Mucosa of stomach (tissue), 1 donor: ENCODE data around the gene KCNQ2.

Source experiments
- H3K27me3 ChIP-seq: one replicate; pipeline ENCODE4 v1.7.0; 2013; ENCODE audit warnings: mild to moderate bottlenecking, low read length; ENCODE audit not compliant: control insufficient read depth, insufficient read depth
- H3K36me3 ChIP-seq: one replicate; pipeline ENCODE4 v1.7.0; 2013; ENCODE audit warnings: low read length; ENCODE audit not compliant: control insufficient read depth, insufficient read depth
- H3K4me1 ChIP-seq: one replicate; pipeline ENCODE4 v1.7.0; 2013; ENCODE audit warnings: mild to moderate bottlenecking, low read length; ENCODE audit not compliant: control insufficient read depth, insufficient read depth
- H3K4me3 ChIP-seq: one replicate; pipeline ENCODE4 v1.7.0; 2013; ENCODE audit warnings: low read length
- H3K9ac ChIP-seq: one replicate; pipeline ENCODE4 v1.7.0; 2013; ENCODE audit warnings: mild to moderate bottlenecking, low read length, moderate library complexity
- H3K9me3 ChIP-seq: one replicate; pipeline ENCODE4 v1.7.0; 2013; ENCODE audit warnings: mild to moderate bottlenecking, low read length, moderate library complexity; ENCODE audit not compliant: control insufficient read depth
- donor health status: Pancreatic carcinoma.

KCNQ2 gene

GRCh38 chr20:63509088-63509564, 36.7 kb upstream of the KCNQ2 start:
- Histone ChIP-seq H3K4me1 (no peaks in the 10 kb centered on the region), H3K36me3 (no peaks in the 10 kb centered on the region), H3K27me3 (peaks cover 16% of the 10 kb centered on the region), H3K9me3 (no peaks in the 10 kb centered on the region), H3K9ac (no peak overlapping the region), H3K4me3 (no peak overlapping the region)

GRCh38 chr20:63508072-63508768, 35.8 kb upstream of the KCNQ2 start:
- no peaks in the 10 kb centered on the region for H3K9me3 ChIP-seq

GRCh38 chr20:63507083-63507743, 34.8 kb upstream of the KCNQ2 start:
- Histone ChIP-seq H3K4me1 (no peaks in the 10 kb centered on the region), H3K36me3 (no peaks in the 10 kb centered on the region), H3K27me3 (peaks cover 30% of the 10 kb centered on the region), H3K9ac (no peak overlapping the region), H3K4me3 (no peak overlapping the region), H3K9me3 (no peaks in the 10 kb centered on the region)

More at GRCh38 chr20:63508072-63508768, 35.8 kb upstream of the KCNQ2 start:
- Histone ChIP-seq H3K36me3 (no peaks in the 10 kb centered on the region), H3K27me3 (peaks cover 22% of the 10 kb centered on the region), H3K4me1 (no peaks in the 10 kb centered on the region), H3K9ac (no peak overlapping the region), H3K4me3 (no peak overlapping the region)

GRCh38 chr20:63505723-63506122, 33.3 kb upstream of the KCNQ2 start:
- H3K36me3 ChIP-seq: no peaks in the 10 kb centered on the region
- H3K9me3 ChIP-seq: no peaks in the 10 kb centered on the region
- no peaks in the 10 kb centered on the region for H3K4me1 ChIP-seq
- H3K27me3 ChIP-seq: peaks cover 34% of the 10 kb centered on the region
- H3K4me3 ChIP-seq: no peak overlapping the region
- H3K9ac ChIP-seq: no peak overlapping the region

- H3K27me3 ChIP-seq: peaks cover 35% of the 10 kb centered on the region
Observed at GRCh38 chr20:63505281-63505680, 32.8 kb upstream of the KCNQ2 start.

GRCh38 chr20:63504642-63505041, 32.2 kb upstream of the KCNQ2 start:
- H3K4me1 ChIP-seq: no peaks in the 10 kb centered on the region
- H3K27me3 ChIP-seq: peaks cover 42% of the 10 kb centered on the region
- H3K9me3 ChIP-seq: no peaks in the 10 kb centered on the region
- H3K4me3 ChIP-seq: no peak overlapping the region
- no peaks in the 10 kb centered on the region for H3K36me3 ChIP-seq
- no peak overlapping the region for H3K9ac ChIP-seq

More at GRCh38 chr20:63505281-63505680, 32.8 kb upstream of the KCNQ2 start:
- Histone ChIP-seq H3K4me1 (no peaks in the 10 kb centered on the region), H3K36me3 (no peaks in the 10 kb centered on the region), H3K9me3 (no peaks in the 10 kb centered on the region), H3K4me3 (no peak overlapping the region), H3K9ac (no peak overlapping the region)

- Histone ChIP-seq H3K27me3 (peaks cover 42% of the 10 kb centered on the region), H3K4me3 (no peak overlapping the region), H3K9ac (no peak overlapping the region), H3K9me3 (no peaks in the 10 kb centered on the region), H3K4me1 (no peaks in the 10 kb centered on the region), H3K36me3 (no peaks in the 10 kb centered on the region)
Observed at GRCh38 chr20:63503524-63503923, 31.1 kb upstream of the KCNQ2 start.

GRCh38 chr20:63502671-63503172, 30.3 kb upstream of the KCNQ2 start:
- no peak overlapping the region for H3K4me3 ChIP-seq
- H3K36me3 ChIP-seq: no peaks in the 10 kb centered on the region
- H3K27me3 ChIP-seq: peaks cover 48% of the 10 kb centered on the region
- no peak overlapping the region for H3K9ac ChIP-seq
- peaks cover 8% of the 10 kb centered on the region for H3K4me1 ChIP-seq
- no peaks in the 10 kb centered on the region for H3K9me3 ChIP-seq

- no peak overlapping the region for H3K4me3 ChIP-seq
- peaks cover 9% of the 10 kb centered on the region for H3K4me1 ChIP-seq
- no peaks in the 10 kb centered on the region for H3K9me3 ChIP-seq
- H3K9ac ChIP-seq: no peak overlapping the region
- peaks cover 49% of the 10 kb centered on the region for H3K27me3 ChIP-seq
- no peaks in the 10 kb centered on the region for H3K36me3 ChIP-seq
Observed at GRCh38 chr20:63501818-63502670, 29.6 kb upstream of the KCNQ2 start.

GRCh38 chr20:63500902-63501817, 28.7 kb upstream of the KCNQ2 start:
- peaks cover 52% of the 10 kb centered on the region for H3K27me3 ChIP-seq
- H3K9me3 ChIP-seq: no peaks in the 10 kb centered on the region
- H3K4me3 ChIP-seq: no peak overlapping the region
- no peaks in the 10 kb centered on the region for H3K36me3 ChIP-seq
- peaks cover 9% of the 10 kb centered on the region for H3K4me1 ChIP-seq
- no peak overlapping the region for H3K9ac ChIP-seq
